Fibroblast of peridontal ligament (primary cell): ENCODE data around the gene FBXO33.
"Not testable (repeated sequence)": the region's sequence is repeated elsewhere in the genome, so short reads cannot be mapped to it uniquely, and the experiment has no call there.

Experiments
- DNase-seq: peaks from one replicate; pipeline ENCODE4 v3.0.0-alpha.2; 2010; ENCODE audit errors: extremely low read depth

Gene FBXO33

DNA sequence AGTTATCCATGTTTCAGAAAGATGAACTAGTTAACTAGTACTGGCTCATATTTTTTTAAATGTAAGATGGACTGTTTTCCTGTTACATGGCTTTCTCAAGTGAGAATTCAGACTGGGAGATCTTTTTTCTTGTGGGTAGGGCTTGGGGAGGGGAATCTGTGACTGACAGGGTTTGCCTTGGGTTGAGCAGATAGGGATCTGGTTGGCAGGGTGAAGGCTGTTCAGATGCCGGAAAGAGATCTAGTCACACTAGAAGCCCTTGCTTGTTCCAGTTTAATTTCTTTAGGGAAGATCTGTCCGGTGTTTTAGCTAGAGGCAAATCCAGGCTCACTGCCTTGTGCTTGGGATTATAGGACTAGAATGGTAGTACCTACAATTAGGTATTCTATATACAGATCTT, 63.2 kb downstream of the FBXO33 start:
- no peak for DNase-seq

DNA sequence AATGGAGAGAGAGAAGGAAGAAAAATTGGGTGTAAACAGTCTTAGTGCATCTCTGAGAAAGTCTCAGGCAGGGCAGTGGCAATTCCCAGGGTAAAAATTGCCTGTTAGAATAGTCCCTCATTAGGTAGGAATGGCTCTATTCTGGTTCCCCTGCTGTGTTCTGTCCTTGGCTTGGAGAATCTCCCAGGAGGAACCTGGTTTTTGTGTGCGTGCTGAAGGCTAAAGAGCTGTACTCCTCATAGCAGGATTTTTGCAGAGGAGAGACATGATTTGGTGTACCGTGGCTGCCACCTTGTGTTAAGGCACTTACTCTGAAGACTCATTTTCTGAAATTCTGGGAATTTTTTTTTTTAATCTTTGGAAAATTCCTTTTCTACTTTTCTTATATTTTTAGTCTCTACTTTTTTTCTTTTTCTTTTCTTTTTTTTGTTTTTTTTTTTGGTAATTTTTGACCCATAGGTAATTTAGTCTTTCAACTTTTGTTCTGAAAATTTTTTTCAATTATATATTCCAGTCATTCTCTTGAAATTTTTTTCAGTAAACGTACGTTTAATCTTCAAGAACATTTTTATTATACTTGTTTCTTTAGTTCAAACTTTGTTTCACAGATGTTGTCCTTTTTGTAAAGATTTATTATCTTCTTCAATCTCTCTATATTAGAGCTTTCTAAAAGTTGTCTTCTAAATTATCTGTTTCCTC, 63.8 kb downstream of the FBXO33 start:
- peak; percentile 86 for DNase-seq

DNA sequence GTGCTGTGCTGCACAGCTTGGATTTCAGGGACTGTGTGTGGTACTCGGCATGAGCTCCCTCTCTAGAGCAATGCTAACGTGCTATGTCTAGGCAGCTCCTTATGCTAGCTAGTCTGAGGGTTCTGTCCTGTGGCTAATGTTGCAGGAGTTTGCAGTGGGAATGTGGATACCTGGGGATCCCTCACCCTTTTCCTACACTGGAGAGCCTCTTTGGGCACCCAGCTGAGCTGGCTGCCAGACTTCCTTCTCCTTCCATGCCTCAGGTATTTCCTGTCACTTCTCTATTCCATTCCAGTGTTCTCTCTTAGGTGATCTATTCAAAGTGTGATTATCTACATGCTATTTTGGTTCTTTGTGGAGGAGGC, 64.9 kb downstream of the FBXO33 start:
- DNase-seq, result no peak

DNA sequence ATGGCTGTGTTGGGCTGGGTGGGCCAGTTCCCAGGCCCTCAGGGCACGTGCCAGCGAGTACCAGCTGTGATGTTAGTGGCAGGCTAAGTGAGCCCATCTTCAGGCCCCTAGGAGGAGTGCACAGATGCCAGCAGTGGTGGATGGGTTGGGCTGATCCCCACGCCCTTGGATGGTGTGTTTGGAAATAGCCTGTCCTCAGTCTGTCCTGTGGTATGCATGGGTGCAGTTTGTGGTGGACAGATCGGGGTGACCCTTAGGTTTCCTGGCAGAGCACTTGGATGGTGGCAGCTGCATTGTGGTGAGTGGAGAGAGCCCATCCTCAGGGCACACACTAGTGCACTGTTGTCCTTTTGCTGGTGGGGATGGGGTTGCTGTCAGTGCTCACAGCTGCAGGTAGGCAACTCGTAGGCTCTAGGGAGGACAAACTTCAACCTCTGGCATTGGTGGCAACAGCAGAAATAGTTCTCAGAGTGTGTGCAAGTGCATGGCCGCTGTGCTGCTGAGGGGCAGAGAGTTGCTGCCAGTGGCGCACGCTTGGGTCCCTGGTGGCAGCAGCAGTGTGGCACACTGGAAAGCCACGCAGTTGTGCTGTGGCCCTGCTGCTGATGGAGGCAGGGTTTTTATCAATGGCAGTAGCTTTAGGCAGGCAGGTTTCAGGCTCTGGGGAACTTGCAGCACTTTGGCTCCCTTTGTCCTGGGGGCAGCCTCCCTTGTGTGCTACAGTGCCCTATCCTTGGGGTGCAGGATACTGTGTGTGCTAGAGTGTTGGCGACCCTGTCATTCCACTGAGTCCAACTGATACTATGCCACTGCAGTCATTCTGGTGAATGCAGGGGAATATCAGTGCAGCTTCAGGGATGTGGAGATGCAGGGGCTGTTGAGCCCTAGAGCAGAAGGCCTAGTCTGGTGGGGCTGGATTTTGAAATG, 65.5 kb downstream of the FBXO33 start:
- DNase-seq, result no peak

DNA sequence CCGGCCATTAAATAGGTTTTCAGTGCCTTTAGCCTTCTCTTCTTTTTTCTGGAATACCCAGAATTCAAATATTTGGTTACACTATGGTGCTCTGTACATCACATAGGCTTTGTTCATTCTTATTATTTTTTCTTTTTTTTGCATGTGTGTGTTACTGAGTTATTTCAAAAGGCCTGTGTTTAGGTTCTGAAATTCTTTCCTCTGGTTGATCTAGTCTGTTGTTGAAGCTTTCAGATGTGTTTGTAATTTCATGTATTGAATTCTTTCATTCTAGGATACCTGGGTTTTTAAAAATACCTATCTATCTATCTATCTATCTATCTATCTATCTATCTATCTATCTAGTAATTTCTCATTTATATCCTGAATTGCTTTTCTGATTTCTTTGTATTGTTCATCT, 66.9 kb downstream of the FBXO33 start:
- DNase-seq, result no peak

DNA sequence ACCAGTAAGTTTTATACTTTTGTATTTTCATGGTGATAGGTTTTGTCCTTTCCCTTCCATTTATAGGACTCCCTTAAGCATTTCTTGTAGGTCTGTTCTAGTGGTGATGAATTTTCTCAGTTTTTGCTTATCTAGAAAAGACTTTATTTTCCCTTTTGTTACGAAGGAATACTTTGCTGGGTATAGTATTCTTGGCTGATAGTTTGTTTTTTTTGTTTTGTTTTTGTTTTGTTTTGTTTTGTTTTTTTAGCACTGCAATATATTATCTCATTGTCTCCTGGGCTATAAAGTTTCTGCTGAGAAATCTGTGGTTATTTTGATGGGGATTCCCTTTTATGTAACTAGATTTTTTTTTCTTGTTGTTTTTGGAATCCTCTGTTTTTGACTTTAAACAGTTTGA, 67.7 kb downstream of the FBXO33 start:
- DNase-seq, result no peak

DNA sequence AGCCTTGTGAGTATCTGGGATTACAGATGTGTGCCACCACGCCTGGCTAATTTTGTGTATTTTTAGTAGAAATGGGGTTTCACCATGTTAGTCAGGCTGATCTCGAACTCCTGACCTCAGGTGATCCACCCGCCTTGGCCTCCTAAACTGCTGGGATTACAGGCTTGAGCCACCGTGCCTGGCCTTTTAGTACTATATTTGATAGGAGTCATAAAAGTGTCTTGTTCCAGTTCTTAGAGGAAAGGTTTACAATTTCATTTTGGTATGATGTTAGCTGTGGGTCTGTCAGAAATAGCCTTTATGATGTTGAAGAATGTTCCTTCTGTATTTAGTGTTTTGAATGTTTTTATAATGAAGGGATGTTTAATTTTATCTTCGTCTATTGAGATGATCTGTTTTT, 70.7 kb downstream of the FBXO33 start:
- not testable (repeated sequence) for DNase-seq

DNA sequence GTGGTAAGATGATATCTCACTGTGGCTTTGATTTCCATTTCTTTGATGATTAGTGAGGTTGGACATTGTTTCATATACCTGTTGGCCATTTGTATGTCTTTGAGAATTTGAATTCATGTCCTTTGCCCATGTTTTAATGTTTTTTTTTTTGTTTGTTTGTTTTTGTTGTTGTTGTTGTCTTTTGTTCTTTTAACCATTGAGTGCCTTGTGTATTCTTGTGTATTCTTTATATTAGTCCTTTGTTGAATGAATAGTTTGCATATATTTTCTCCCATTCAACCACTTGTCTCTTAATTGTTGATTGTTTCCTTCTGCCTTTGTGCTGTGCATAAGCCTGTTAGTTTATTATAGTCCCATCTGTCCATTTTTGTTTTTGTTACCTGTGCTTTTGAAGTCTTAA, 71.9 kb downstream of the FBXO33 start:
- no peak for DNase-seq

DNA sequence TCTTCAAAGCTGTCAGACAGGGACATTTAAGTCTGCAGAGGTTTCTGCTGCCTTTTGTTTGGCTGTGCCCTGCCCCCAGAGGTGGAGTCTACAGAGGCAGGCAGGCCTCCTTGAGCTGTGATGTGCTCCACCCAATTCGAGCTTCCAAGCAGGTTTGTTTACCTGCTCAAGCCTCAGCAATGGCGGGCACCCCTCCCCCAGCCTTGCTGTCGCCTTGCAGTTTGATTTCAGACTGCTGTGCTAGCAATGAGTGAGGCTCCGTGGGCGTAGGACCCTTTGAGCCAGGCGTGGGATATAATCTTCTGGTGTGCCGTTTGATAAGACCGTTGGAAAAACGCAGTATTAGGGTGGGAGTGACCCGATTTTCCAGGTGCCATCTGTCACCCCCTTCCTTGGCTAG, 73.2 kb downstream of the FBXO33 start:
- DNase-seq, result not testable (repeated sequence)

DNA sequence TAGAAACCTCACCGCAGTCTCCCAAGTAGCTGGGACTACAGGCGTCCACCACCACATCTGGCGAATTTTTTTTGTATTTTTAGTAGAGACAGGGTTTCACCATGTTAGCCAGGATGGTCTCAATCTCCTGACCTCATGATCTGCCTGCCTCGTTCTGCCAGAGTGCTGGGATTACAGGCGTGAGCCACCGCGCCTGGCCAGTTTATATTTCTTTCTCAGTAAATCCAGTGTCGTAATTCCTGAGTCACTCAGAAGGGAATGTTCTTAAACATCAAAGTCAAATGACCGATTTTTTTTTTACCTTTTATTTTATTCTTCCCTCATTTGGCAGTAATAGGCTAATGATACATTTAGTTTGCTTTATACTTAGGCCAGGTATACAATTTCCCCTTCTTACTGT, 80.5 kb downstream of the FBXO33 start:
- peak; percentile 25 for DNase-seq

DNA sequence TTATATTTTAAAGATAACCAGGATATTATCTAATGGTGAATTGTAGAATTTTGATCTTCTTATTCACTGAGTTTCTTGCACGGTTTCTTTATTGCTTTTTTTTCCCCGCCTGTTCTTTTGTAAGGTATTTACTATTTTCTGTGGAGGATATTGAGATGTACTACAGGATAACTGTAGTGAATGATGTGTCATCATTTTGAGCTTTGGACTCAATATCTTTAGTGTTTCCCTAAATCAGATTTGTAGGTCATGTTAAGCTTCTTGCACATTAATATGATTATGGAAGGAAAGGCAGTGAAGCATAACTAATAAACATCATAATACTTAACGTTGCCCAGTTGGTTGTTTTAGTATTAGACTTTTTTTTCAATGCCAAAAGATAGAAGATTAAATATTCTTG, 81.4 kb downstream of the FBXO33 start:
- no peak for DNase-seq
